Activated T-cell treated with anti-CD3 and anti-CD28 coated beads for 4 hours (primary cell): ENCODE measurements around the gene TFAP2C.

Experiments
- DNase-seq: peaks from one replicate; pipeline ENCODE4 v3.0.0-alpha.2; 2020

Gene TFAP2C

DNA sequence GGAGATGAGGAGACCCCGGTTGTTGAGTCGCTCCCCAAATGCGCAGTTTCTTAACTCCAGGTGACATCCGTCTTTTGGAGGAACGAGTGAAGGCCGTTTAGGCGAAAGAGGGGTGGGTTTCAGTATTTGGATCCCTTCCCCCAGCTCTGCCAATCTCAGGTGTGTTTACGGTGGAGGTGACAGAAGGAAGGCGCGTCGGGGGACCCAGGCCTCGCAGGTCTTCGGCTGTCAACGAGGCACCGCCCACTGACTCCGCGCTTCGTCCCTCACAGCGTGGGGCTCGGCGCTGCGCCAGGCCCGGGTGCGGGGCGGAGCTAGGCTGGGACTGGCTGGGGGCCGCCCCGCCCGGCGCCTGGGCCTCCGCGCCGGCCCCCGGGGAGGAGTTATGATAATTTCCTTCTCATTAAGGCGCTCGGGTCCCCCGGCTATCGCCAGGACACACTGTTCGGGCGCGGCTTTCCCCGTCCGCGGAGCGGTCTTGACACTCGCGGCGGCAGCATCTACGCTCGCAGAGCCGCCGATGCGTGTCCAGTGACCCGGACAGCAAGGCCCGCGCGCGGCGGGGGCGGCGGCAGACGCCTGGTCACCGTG lies at the start of gene TFAP2C:
TFAP2C (plus strand) TSS at position 434 of the 591 bp plus-strand sequence. CDS start 239 bp downstream, outside the sequence.
- no peak for DNase-seq

DNA sequence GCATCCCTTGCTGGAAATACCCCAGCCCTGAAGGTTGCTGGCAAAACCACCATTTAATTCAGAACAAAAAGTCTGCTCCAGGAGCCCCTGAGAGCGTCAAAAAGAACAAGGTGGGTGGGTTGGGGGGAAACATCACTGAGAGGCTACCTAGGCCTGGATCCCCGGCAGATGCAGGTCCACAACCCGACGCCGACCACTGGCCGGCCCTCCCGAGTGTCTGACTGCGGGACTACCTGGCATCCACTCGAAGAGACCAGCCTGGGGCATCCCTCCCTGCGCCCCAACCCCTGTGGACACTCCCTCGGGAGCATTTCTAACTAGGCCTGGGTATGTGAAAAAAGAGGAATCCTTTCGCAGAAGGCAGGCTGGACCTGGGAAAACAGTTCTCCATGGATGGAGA lies 48.9 kb upstream of the TFAP2C start:
- DNase-seq, result no peak

DNA sequence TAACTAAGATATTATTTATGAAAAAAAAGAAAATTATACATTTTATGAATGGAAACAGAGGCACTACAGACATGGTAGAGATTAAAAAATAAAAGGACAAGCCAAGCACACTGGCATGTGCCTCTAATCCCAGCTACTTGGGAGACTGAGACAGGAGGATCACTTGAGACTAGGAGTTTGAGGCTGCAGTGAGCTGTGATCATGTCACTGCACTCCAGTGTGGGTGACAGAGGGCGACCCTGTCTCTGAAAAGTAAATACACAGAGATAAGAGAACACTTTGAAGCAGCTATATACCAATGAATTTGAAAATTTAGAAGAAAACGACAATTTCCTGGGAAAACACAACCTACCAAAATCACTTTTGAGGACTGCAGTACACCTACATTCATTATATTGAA lies 47.4 kb upstream of the TFAP2C start:
- DNase-seq, result no peak

DNA sequence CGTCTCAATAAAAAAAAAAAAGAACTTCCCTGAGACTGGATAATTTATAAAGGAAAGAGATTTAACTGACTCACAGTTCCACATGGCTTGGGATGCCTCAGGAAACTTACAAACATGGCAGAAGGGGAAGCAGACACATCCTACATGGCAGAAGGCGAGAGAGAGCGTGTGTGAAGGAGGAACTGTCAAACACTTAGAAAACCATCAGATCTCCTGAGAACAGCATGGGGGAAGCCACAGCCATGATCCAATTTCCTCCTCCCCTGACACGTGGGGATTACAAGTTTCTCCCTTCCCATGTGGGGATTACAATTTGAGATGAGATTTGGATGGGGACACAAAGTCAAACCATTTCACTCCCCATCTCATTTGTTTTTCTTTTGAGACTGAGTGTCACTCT lies 46.6 kb upstream of the TFAP2C start:
- no peak for DNase-seq

DNA sequence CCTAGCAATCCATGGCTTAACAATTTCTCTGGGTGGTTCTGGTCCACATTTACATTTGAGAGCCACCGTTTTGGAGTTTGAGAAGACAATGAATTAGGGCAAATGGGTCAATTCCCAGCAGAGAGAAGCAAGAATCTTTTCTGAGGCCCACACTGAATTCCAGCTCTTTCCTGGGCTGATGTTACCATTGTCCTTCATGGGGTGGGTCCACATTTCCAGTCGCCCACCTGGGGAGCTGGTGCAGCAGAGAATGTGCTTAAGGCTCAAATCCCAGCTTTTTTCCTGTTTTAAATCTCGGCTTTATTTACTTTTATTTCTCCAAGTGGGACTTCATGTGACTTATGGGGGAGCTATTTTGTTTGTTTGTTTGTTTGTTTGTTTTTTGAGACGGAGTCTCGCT lies 44.2 kb upstream of the TFAP2C start:
- DNase-seq, result no peak

DNA sequence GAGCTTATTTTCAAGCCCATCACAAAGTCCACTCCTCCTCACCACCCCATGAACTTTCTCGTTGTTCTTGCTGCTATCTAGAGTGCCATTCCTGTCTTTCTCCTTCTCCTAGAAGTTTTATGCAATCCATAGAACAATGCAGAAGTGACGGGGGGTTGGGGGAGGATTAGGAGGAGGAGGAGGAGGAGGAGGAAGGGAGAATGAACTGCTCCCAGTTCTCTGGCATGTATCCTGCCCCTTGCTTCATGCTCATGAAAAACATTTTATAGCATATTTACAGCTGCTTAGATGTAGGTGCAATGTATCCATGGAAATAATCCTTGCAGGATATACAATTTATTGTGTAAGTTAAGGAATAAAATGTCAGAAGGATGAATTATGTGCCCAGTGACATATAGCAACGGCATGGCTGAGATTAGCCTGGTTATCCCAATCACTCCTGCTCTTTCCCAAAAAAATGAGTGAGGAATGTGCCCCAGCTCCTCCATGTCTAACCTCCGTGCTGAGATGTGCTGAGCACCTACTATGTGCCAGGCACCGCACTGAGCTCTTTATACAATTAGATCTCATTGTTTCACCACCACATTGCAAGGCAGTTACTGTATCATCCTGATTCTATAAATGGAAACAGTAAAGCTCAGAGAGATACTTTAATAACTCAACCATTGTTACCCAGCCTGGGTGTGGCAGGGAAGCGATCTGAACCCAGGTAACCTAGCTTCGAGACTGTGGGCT lies 41.6 kb upstream of the TFAP2C start:
- no peak for DNase-seq

DNA sequence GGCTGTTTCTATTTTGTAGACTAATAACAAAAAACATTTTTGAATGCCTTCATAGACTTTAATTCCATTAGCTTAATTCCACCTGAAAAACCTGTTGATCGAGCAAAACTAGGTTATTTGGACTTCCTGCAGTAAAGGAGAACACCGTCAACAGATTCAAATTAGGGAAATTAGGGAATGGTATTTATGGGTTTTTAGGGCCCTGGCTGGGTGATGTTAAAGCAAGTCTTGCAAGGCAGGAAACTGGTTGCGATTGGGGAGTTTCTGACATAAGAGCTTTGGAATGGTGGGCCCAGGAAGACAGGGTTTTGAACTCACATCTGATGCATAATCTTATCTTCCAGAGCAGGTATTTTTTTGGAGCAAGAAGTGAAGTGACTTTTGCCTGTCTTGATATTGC lies 40.1 kb upstream of the TFAP2C start:
- DNase-seq, result no peak

DNA sequence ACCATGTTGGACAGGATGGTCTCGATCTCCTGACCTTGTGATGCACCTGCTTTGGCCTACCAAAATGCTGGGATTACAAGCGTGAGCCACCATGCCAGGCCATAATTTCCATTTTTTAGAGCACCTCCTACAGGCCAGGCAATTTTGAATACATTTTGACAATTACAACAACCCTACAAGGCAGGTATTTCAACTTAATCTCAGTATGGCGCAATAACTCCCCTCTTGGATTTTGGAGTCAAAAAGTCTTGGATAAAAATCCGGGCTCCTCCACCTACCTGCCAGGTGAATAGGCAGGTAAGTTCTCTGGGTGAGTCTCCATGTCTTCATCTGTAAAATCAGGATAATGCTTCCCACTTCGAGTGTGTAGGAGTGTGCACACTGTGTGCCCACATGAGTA lies 39.5 kb upstream of the TFAP2C start:
- DNase-seq, result no peak

DNA sequence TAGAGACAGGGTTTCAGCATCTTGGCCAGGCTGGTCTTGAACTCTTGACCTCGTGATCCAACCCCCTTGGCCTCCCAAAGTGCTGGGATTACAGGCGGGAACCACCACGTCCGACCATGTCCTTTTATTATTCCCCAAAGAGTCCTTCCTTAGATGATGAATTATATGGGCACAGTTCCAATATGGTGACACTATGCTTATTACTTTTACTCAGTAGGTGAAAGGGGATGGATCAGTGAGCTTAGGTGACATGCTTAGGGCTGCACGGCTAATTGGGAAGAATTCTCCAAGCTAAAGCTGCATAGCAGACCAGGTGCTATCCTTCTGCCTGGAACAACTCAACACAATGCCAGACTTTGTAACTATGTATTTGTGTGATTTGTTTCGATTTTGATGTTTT lies 38.2 kb upstream of the TFAP2C start:
- no peak for DNase-seq

DNA sequence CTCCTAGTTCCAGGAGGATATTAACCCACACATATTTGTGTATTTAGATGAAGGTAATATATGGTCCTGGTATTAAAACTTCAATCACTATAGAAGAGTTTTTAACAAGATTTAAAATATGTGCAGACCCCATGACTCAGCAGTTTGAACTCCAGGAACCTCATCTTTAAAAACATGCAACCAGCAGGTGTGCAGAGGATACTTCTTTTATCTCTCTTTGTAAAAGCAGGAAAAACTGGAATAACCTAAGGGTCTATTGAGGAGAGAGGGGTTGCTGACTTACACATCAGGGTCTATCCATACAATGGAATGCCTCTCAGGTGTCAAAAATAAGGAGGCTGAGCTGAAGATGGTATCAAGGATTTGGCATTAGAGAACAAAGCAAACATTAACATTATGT lies 36.9 kb upstream of the TFAP2C start:
- DNase-seq, result no peak

DNA sequence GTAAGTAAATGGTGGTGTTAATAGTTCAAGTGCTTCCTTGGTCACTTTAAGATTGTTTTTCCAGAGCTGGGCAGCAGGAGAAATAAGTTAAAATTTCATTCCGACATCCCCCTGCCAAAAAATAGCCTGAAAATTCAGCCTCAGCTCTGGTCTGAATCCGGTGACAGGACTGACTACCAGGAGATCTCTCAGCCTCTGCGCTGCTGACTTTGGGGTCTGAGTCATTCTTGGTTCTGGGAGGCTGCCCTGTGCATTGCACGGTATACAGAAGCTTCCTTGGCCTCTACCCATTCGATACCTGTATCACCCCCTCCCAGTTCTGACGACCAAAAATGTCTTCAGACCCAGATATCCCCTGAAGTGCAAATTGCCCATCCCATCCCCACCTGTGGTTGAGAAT lies 36.3 kb upstream of the TFAP2C start:
- DNase-seq, result no peak

DNA sequence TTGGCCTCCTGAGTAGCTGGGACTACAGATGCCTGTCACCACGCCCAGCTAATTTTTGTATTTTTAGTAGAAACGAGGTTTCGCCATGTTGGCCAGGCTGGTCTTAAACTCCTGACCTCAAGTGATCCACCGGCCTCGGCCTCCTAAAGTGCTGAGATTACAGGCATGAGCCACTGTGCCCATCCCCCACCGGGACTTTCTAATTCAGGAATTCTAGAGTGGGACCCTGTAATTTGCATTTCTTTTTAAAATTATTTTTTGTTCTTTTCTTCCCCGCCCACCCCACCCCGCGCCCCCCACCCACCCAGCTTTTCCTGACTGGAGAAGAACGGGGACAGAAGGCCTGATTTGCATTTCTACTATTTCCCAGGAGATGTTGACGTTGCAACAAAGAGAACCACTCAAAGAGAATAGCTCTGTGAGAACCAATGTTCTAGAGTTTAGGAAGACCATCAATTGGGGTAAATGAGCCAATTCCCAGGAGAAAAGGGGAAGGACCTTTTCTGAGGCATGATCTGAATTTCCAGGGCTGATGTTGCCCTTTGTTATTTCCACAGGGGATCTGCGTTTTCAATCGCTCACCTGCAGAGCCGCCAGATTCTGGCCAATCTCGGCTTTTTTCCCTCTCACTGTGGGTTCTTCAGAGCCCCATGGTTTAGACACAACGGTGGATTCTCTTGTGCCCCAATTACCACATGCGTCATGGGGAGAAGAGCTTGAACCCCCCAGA lies 33.2 kb upstream of the TFAP2C start:
- no peak for DNase-seq

DNA sequence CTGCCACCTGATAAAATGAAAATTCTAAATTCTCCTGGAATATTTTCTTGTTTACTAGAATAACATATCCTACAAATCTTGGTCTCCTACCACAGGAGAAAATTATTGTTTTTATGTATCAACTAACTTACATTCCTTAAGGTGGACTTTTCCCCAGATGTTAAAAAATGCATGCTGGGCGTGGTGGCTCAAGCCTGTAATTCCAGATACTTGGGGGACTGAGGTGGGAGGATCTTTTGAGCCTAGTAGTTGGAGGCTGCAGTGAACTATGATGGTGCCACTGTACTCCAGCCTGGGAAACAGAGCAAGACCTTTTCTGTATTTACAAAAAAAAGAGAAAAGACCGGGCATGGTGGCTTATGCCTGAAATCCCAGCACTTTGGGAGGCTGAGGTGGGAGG lies 27.9 kb upstream of the TFAP2C start:
- no peak for DNase-seq

DNA sequence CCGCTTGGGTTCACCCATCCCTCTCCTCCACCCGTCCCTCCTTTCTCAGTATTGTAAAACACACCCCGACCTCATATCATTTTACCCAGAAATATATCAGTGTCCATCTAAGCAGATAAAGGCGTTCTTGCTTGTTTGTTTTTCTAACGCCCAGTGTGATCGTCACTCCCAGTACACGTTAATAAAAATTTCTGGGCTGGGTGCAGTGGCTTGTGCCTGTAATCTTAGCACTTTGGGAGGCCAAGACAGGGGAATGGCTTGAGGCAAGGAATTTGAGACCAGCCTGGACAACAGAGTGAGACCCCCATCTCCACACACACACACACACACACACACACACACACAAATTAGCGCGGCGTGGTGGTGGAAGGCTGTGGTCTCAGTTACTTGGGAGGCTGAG lies 24.4 kb upstream of the TFAP2C start:
- DNase-seq, result no peak

DNA sequence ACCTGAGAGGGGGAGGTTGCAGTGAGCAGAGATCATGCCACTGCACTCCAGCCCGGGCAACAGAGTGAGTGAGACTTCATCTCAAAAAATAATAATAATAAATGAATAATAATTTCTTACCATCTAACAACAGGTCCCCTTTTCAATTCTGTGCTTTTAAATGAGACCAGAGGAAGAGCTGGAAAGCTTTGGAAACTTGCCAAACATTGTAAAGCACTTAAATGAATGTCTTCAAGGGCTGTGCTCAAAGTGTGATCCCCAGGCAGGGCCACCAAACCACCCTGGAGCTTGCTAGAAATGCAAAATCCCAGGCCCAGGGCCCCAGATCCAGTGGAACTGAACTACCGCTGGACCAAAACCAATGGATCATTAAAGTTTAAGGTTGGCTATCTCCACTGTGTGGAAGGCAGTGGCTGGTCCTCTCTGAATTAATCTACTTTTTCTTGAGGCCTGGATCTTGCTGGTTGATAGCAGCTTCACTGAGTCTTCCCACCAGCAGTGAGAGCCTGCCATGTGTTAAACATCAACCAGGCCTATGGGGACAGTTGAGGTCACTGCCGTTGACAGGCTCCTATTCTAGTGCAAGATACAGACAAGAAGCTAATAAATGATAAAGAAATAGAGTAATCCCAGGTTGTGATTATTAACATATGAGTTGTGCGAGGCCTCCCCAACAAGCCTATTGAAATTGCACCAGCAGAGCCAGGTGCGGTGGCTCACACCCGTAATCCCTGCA lies 23.7 kb upstream of the TFAP2C start:
- DNase-seq, result no peak

DNA sequence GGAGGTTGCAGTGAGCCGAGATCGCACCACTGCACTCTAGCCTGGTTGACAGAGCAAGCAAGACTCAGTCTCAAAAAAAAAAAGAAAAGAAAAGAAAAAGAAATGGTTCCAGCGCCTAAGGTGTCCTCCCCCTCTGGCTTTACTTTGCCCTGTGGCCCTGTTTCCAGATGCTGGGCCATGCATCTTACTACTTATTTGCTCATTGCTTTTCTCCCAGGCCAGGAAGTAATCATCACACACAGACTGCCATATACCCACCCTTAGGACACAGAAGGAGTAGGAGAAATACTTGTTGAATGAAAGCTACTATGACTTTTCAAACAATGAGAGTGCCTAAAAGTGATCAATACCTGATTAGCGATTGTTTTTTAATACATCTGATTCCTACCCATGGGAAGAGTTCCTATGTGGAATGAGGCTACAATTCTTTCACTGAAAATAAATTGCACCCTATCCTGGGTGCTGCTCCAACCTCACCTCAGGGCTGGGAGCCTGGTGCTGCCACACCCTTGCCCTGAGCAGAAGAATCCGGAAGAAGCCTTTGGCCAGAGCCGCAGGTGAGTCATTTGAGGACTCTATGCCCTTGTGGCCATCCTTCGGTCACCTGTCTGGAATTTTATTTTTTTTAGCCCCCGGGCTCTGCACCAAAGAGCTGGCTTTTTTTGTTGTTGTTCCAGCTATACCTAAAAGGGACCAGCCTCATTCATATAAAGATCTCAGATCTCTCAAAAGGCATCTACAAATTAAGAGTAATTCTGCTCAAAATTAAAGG lies 22.7 kb upstream of the TFAP2C start:
- no peak for DNase-seq

DNA sequence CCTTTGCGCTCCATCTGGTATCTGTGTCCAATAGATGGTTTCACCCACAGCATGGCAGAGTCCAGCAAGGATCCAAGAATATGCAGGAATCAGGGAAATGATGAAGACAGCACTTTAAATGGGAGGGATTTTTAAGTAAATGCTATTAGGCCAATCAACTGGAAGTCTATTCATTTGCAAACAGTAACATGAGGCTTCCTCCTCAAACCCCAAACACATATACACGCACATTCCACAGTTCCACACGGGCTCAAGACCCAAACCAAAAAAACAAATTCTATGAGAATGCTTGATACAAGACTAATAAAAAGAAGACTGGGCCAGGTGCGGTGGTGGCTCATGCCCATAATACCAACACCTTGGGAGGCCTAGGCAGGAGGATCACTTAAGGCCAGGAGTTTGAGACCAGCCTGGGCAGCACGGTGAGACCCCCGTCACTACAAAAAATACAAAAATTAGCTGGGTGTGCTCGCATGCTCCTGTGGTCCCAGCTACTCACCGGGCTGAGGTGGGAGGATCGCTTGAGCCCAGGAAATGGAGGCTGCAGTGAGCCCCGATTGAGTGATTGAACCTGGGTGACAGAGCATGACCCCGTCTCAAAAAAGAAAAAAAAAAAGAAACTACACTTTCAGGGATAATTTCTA lies 21.9 kb upstream of the TFAP2C start:
- DNase-seq, result no peak

DNA sequence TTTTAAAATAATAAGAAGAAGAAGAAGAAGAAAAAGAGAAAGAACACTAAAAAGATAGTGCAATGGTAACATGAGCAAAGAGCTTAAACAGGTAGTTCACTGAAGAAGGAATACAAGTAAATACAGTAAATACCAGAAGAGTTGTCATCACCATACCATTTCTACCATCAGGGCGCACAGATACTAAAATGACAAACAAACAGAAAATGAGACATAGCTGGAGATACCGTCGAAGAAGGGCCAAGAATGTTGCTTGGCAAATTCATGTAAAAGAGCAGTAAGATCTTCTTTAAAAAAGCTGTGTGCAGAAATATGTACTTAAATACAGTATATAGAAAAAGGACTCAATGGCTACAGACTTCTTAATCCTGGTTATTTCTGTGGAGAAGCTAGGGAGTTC lies 20.7 kb upstream of the TFAP2C start:
- no peak for DNase-seq

DNA sequence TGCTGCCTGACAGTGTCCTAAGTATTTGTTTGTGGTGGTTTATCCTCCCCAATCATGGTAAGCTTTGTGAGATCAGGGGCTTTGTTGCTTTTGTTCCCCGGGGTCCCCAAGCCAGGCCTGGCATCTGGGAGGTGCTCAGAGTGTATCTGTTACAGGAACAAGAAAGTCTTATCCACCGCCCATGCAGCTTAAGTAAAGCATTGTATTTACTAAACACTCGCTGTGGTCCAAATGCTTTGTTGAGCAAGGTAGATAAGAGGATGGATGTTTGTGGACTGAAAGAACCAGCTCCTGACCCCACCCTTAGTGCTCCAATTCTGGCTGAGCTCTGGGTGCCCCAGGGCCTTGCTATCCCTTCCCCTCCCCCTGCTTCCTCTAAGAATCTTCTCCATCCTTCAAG lies 19.8 kb upstream of the TFAP2C start:
- no peak for DNase-seq

DNA sequence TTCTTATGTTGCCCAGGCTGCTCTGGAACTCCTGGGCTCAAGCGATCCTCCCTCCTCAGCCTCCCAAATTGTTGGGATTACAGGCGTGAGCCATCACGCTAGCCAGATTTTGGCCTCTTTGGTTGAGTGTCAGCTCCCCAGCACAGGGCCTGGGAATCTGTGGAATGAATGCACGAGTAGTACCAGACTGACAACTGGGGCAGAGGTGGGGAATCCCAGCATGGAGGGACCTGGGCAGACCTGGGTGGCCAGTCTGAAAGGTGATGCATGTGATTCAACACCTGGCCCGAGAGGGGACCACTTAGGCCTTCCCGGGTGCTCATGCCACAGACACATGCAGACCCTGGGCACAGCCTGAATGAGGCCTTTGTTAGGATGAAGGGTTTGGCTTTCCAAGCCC lies 19.0 kb upstream of the TFAP2C start:
- no peak for DNase-seq

DNA sequence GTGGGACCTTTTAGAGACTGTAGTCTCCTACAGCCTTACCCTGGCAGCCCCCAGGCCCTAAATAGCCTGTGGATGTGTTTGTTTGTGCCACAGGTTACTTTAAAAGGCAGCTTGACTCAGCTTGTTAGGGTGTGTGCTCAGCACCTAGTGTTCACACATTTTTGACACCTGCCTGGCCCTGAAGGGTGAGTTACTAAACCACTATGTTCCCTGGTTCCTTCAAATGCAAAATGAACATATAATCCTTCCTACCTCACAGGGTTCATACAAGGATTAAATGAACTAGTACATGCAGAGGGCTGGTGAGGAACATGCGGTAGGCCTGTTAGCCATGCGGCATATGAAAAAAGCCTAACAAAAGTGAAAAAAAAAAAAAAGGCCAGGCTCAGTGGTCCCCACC lies 14.9 kb upstream of the TFAP2C start:
- no peak for DNase-seq

DNA sequence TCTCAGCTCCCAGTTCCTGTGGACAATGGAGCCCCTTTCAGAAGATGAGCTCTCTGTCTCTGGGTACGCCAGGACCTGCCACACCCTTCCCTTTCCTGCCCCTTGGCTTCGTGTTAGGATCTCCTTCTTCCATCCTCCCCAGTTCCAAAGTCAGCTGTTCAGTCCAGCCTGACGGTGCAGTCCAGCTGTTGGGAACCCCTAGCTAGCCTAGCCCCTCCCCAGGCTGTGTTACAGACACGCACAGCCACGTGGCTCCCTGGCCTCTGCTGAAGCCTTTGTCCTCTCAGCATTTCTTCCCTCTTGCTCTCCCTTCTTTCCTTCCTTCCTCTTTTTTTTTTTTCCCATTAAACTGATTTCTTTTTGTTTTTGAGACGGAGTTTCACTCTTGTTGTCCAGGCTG lies 12.4 kb upstream of the TFAP2C start:
- DNase-seq, result no peak
